MCF 10A (cell line): ENCODE measurements around the gene TRIM67. TPM values are rescaled to one million over a fixed set of nuclear protein-coding genes. Genes with fewer than 3 reads are reported as not detected.

Experiments used
- BruUV-seq: library from RNA; stranded (reverse); fragments of 400-500 nt; replicated peaks from 2 replicates; lab custom pipeline; 2021; lab: Mats Ljungman, UMichigan
- CTCF ChIA-PET: fragments of 300-600 bp; sonication (Branson Sonifier 250); formaldehyde crosslinking; extraction: SDS; loops from one replicate; lab custom pipeline; 2021; ENCODE audit warnings: antibody characterized with exemption, inconsistent platforms; lab: Yijun Ruan, JAX
- POLR2A ChIA-PET: fragments of 300-600, 350-650 bp; sonication (Branson Sonifier 250); formaldehyde crosslinking; extraction: SDS; loops from one replicate; lab custom pipeline; 2020; ENCODE audit warnings: antibody characterized with exemption, inconsistent platforms; lab: Yijun Ruan, JAX
- DNase-seq: peaks from one replicate; pipeline ENCODE4 v3.0.0-alpha.2; 2018; ENCODE audit not compliant: unreplicated experiment
- H3K27ac Mint-ChIP-seq: one replicate; pipeline ENCODE4 v1.8.0; 2022; ENCODE audit warnings: mild to moderate bottlenecking, low read depth, mixed read lengths; ENCODE audit not compliant: unreplicated experiment
- H3K27me3 Mint-ChIP-seq: one replicate; pipeline ENCODE4 v1.8.0; 2022; ENCODE audit warnings: mixed read lengths; ENCODE audit not compliant: insufficient read depth, unreplicated experiment
- H3K36me3 Mint-ChIP-seq: one replicate; pipeline ENCODE4 v1.8.0; 2022; ENCODE audit warnings: mild to moderate bottlenecking, moderate library complexity, mixed read lengths; ENCODE audit not compliant: insufficient read depth, unreplicated experiment
- H3K4me1 Mint-ChIP-seq: one replicate; pipeline ENCODE4 v1.8.0; 2022; ENCODE audit warnings: mixed read lengths; ENCODE audit not compliant: insufficient read depth, unreplicated experiment
- H3K4me3 Mint-ChIP-seq: one replicate; pipeline ENCODE4 v1.8.0; 2022; ENCODE audit warnings: mild to moderate bottlenecking, moderate library complexity, mixed read lengths; ENCODE audit not compliant: unreplicated experiment
- H3K9me3 Mint-ChIP-seq: one replicate; pipeline ENCODE4 v1.8.0; 2022; ENCODE audit warnings: mixed read lengths; ENCODE audit not compliant: unreplicated experiment
- CTCF ChIP-seq: fragments of 200-600 bp; IDR thresholded peaks from one replicate; pipeline ENCODE4 v1.8.0; 2022; ENCODE audit warnings: antibody characterized with exemption, mild to moderate bottlenecking; ENCODE audit not compliant: unreplicated experiment
- intact Hi-C: fragments of 100-400 bp; cut with micrococcal nuclease; formaldehyde crosslinking; loops from 2 replicates; pipeline ENCODE4 v1.14.1; 2022
- total RNA-seq: library from RNA; stranded (reverse); gene quantifications from 2 replicates; pipeline ENCODE4 v1.2.3, GENCODE V29; 2022

The TRIM67 gene
- total RNA-seq, 1 experiment from 2014 or later: not detected

GRCh38 chr1:231206856-231207255 is 45.0 kb downstream of the TRIM67 start:
- no peak for DNase-seq
- BruUV-seq: no TSS peak
- CTCF ChIA-PET: interaction anchor here (0.5 to 2.7 kb wide), 25 partner anchors 9 to 574 kb away, joined by 3 to 24 read pairs (median 4); partner anchors contain the start of gene ARV1
- Mint-ChIP-seq H3K9me3 (no peaks in the 10 kb centered on the region), H3K27ac (no peak overlapping the region), H3K36me3 (no peaks in the 10 kb centered on the region), H3K27me3 (peaks cover 37% of the 10 kb centered on the region), H3K4me1 (peaks cover 6% of the 10 kb centered on the region), H3K4me3 (no peak overlapping the region)
- intact Hi-C loops: no loop called here
- POLR2A ChIA-PET: interaction anchor here (0.6 to 1.7 kb wide), 4 partner anchors 10 to 1479 kb away, joined by 3 to 6 read pairs (median 4); partner anchors contain the start of genes ARV1 and TTC13
- no peak for TF ChIP-seq CTCF

GRCh38 chr1:231207437-231207836 is 45.6 kb downstream of the TRIM67 start:
- TF ChIP-seq CTCF: no peak
- Mint-ChIP-seq H3K4me1 (peaks cover 6% of the 10 kb centered on the region), H3K27me3 (peaks cover 31% of the 10 kb centered on the region), H3K9me3 (no peaks in the 10 kb centered on the region), H3K27ac (no peak overlapping the region), H3K4me3 (no peak overlapping the region), H3K36me3 (no peaks in the 10 kb centered on the region)
- ChIA-PET POLR2A (interaction anchor here (0.6 to 1.7 kb wide), 6 partner anchors 9 to 1480 kb away, joined by 3 to 6 read pairs (median 4); partner anchors contain the start of genes ARV1 and TTC13), CTCF (interaction anchor here (0.6 to 2.7 kb wide), 27 partner anchors 8 to 575 kb away, joined by 3 to 24 read pairs (median 4); partner anchors contain the start of gene ARV1)
- intact Hi-C loops: no loop called here
- DNase-seq: no peak
- BruUV-seq: no TSS peak

- Mint-ChIP-seq H3K27me3 (peaks cover 15% of the 10 kb centered on the region), H3K36me3 (no peaks in the 10 kb centered on the region), H3K27ac (no peak overlapping the region), H3K9me3 (no peaks in the 10 kb centered on the region), H3K4me1 (peaks cover 6% of the 10 kb centered on the region), H3K4me3 (no peak overlapping the region)
- intact Hi-C loops: no loop called here
- DNase-seq: no peak
- ChIA-PET CTCF (interaction anchor here (0.6 to 4.0 kb wide), 11 partner anchors 9 to 411 kb away, joined by 3 to 69 read pairs (median 5); no protein-coding TSS in a partner anchor), POLR2A (interaction anchor here (0.7 kb wide), 2 partner anchors 12 to 65 kb away, joined by 3 read pairs; no protein-coding TSS in a partner anchor)
- no TSS peak for BruUV-seq
- no peak for TF ChIP-seq CTCF
Measured at GRCh38 chr1:231208980-231209379, 47.1 kb downstream of the TRIM67 start.

- intact Hi-C loops: no loop called here
- TF ChIP-seq CTCF: no peak
- CTCF ChIA-PET: interaction anchor here (0.5 to 4.0 kb wide), 28 partner anchors 10 to 527 kb away, joined by 3 to 69 read pairs (median 6); no protein-coding TSS in a partner anchor
- Mint-ChIP-seq H3K4me3 (no peak overlapping the region), H3K4me1 (peaks cover 6% of the 10 kb centered on the region), H3K27ac (no peak overlapping the region), H3K36me3 (no peaks in the 10 kb centered on the region), H3K27me3 (peaks cover 10% of the 10 kb centered on the region), H3K9me3 (no peaks in the 10 kb centered on the region)
- POLR2A ChIA-PET: interaction anchor here (0.7 kb wide), 1 partner anchor 11 kb away, joined by 3 read pairs; no protein-coding TSS in a partner anchor
- BruUV-seq: no TSS peak
- DNase-seq: no peak
Measured at GRCh38 chr1:231209531-231209930, 47.7 kb downstream of the TRIM67 start.
